Stomach (tissue), 9 donors: ENCODE results near the gene TRERF1. TPM values are rescaled to one million over a fixed set of nuclear protein-coding genes. Genes with fewer than 3 reads are reported as not detected.

ENCODE experiments used
- DNase-seq, 2 donors: peaks; one replicate each; pipeline versions ENCODE4 v3.0.0 to v3.0.0-alpha.2; 2013 to 2019
- H3K27ac ChIP-seq, 5 donors: fragments of 200-600 bp in 4 of 5; sonication (generic) in 4 of 5; one replicate each; pipeline ENCODE4 v1.5.1; 2013 to 2019; ENCODE audit warnings: mild to moderate bottlenecking in 1 of 5, moderate library complexity in 1 of 5
- H3K27me3 ChIP-seq, 3 donors: fragments of 200-600 bp; sonication (generic); one replicate each; pipeline ENCODE4 v1.5.1; 2017 to 2019; ENCODE audit warnings: mixed run types in 1 of 3
- H3K36me3 ChIP-seq, 4 donors: fragments of 200-600 bp; sonication (generic); 1 replicate in 3 of 4; 2 replicates in 1 of 4; pipeline ENCODE4 v1.5.1; 2016 to 2019
- H3K4me1 ChIP-seq, 4 donors: fragments of 200-600 bp; sonication (generic); one replicate each; pipeline ENCODE4 v1.5.1; 2016 to 2019
- H3K4me3 ChIP-seq, 4 donors: fragments of 200-600 bp; sonication (generic) in 3 of 4; one replicate each; pipeline ENCODE4 v1.5.1; 2016 to 2019; ENCODE audit warnings: mild to moderate bottlenecking in 1 of 4
- H3K9me3 ChIP-seq, 4 donors: fragments of 200-600 bp; sonication (generic); one replicate each; pipeline ENCODE4 v1.5.1; 2016 to 2019
- EP300 ChIP-seq: sonication (generic); formaldehyde crosslinking; IDR thresholded peaks from one replicate; pipeline ENCODE4 v1.6.1; 2017; ENCODE audit warnings: antibody characterized with exemption
- POLR2A ChIP-seq, 4 donors: fragments of 450-650 bp; IDR thresholded peaks; one replicate each; pipeline ENCODE4 v1.6.1; 2016; ENCODE audit warnings: antibody characterized with exemption in 4 of 4, control low read depth in 2 of 4, mild to moderate bottlenecking in 1 of 4, moderate library complexity in 1 of 4
- POLR2AphosphoS5 ChIP-seq, 3 donors: sonication (generic); formaldehyde crosslinking; IDR thresholded peaks; one replicate each; pipeline ENCODE4 v1.6.1; 2016; ENCODE audit warnings: antibody characterized with exemption in 3 of 3
- WGBS, 5 donors: extraction: QIAGEN DNeasy Blood & Tissue Kit in 3 of 5; methylation state at CpG; one replicate each; pipeline versions ENCODE4 v1.1.5 to v1.1.7; 2013 to 2018; 5-methylcytosine and 5-hydroxymethylcytosine counted together
- intact Hi-C: fragments of 100-400 bp; cut with DNase I; formaldehyde crosslinking; loops from one replicate; pipeline ENCODE4 v1.15.1; 2023; ENCODE audit warnings: low total_unique reads
- polyA plus RNA-seq, 3 donors: library from polyadenylated mRNA; stranded (reverse); fragments of 200-250 nt; gene quantifications; one replicate each; pipeline ENCODE4 v1.2.3, GENCODE V29; 2013
- total RNA-seq, 5 donors: library from RNA; depleted of rRNA; stranded (reverse); fragments of >200 nt; gene quantifications; one replicate each; pipeline versions ENCODE4 v1.1.0 to v1.2.3, GENCODE V29; 2014 to 2016
- TF ChIP-seq, protein P1 (sequence below), 7 experiments: fragments of 450-650 bp in 4 of 7; fragments of 200-600 bp in 3 of 7; sonication (generic) in 3 of 7; IDR thresholded peaks; one replicate each; pipeline ENCODE4 v1.5.1; 2016 to 2019; ENCODE audit warnings: antibody characterized with exemption in 7 of 7, control low read depth in 2 of 7, mild to moderate bottlenecking in 1 of 7
- donor health status: healthy with polysubstance abuse.
- donor health status: Bipolar disorder and iron deficiency.
- donor health status: healthy.

Gene TRERF1
- total and polyA plus RNA-seq, 8 donors: 2.1 to 8.1 (median 4.9) TPM

DNA sequence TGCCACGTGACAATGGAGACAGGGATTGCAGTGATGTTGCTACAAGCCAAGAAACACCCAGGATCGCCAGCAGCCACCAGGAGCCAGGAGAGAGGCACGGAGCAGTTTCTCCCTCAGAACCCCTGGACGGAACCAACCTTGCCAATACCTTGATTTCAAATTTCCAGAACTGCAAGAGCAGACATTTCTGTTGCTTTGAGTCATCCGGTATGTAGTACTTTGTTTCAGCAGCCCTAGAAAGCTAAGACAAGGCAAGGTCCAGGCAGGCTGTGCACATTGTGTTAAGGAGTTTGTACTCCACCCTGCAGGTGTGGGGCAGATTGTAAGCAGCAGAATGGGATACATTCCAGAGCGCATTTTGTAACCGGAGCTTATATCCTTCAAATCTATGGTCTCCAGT is 48.3 kb downstream of the TRERF1 start:
- Histone ChIP-seq H3K4me3 (no peak overlapping the region), H3K27me3 (no peaks in the 10 kb centered on the region), H3K36me3 (no peaks in the 10 kb centered on the region), H3K4me1 (peaks cover 17 to 64% (median 27%) of the 10 kb centered on the region in 4 donors), H3K9me3 (no peaks in the 10 kb centered on the region), H3K27ac (peak overlapping the region; percentile 13 to 70 (median 35))
- WGBS, 5 donors: 53 to 74% (median 56%) methylated on average over 7 of the region's 7 CpGs
- TF ChIP-seq EP300 (no peak), POLR2AphosphoS5 (IDR thresholded peaks at IDR 0.05) (no peak), POLR2A (IDR thresholded peaks at IDR 0.05) (no peak)
- TF ChIP-seq, protein P1, sequence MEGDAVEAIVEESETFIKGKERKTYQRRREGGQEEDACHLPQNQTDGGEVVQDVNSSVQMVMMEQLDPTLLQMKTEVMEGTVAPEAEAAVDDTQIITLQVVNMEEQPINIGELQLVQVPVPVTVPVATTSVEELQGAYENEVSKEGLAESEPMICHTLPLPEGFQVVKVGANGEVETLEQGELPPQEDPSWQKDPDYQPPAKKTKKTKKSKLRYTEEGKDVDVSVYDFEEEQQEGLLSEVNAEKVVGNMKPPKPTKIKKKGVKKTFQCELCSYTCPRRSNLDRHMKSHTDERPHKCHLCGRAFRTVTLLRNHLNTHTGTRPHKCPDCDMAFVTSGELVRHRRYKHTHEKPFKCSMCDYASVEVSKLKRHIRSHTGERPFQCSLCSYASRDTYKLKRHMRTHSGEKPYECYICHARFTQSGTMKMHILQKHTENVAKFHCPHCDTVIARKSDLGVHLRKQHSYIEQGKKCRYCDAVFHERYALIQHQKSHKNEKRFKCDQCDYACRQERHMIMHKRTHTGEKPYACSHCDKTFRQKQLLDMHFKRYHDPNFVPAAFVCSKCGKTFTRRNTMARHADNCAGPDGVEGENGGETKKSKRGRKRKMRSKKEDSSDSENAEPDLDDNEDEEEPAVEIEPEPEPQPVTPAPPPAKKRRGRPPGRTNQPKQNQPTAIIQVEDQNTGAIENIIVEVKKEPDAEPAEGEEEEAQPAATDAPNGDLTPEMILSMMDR (IDR thresholded peaks at IDR 0.05): no peak
- DNase-seq: peak in 1 of 2 donors; percentile 62
- intact Hi-C loops: no loop called here

DNA sequence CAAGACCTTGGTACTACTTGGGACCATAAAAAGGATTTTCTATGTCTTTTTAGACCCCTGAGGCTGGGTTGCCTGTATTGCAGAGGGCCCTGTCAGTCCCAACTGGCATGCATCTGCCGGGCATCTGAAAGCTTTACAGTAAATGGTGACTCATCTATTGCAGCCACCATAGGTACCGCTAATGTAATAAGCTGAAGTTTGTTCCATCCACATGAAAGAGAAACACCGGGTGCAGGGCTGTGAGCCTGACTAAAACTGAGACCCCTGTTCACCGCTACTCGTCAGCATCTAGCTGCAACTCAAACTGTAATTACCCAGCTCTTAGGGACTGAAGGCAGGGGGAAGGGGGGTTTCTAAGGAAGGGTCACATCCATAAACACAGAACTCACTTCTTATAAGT is 49.5 kb downstream of the TRERF1 start:
- Histone ChIP-seq H3K9me3 (no peaks in the 10 kb centered on the region), H3K36me3 (no peaks in the 10 kb centered on the region), H3K27me3 (no peaks in the 10 kb centered on the region), H3K4me3 (no peak overlapping the region), H3K4me1 (peaks cover 17 to 57% (median 26%) of the 10 kb centered on the region in 4 donors), H3K27ac (peak overlapping the region in 1 of 5 donors; percentile 69)
- no peak for DNase-seq
- intact Hi-C loops: no loop called here
- TF ChIP-seq, protein P1 (IDR thresholded peaks at IDR 0.05): no peak
- TF ChIP-seq POLR2AphosphoS5 (IDR thresholded peaks at IDR 0.05): no peak
- no peak for TF ChIP-seq EP300
- no peak for TF ChIP-seq POLR2A (IDR thresholded peaks at IDR 0.05)
- WGBS, 5 donors: 62 to 84% (median 77%) methylated on average over 5 of the region's 5 CpGs

DNA sequence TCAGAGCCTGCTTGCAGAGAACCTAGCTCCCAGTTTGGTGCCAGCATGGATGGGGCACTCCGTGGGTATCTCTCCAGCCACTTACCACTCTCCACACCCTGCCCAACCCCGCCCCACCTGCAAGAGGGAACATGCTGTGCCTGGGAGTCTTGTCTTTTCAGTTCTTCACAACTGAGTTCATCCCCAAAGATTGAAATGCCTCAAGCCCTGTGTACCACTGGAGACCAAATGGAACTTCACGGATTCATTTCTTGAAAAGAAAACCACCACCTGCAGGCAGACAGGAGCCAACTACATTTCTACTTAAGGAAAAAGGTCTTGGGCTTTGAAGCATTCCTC is 50.1 kb downstream of the TRERF1 start:
- Histone ChIP-seq H3K4me1 (peaks cover 17 to 51% (median 23%) of the 10 kb centered on the region in 4 donors), H3K4me3 (no peak overlapping the region), H3K27me3 (no peaks in the 10 kb centered on the region), H3K9me3 (no peaks in the 10 kb centered on the region), H3K27ac (no peak overlapping the region), H3K36me3 (no peaks in the 10 kb centered on the region)
- no peak for TF ChIP-seq POLR2AphosphoS5 (IDR thresholded peaks at IDR 0.05)
- no peak for TF ChIP-seq EP300
- no peak for TF ChIP-seq POLR2A (IDR thresholded peaks at IDR 0.05)
- TF ChIP-seq, protein P1 (IDR thresholded peaks at IDR 0.05): no peak
- intact Hi-C loops: no loop called here
- no peak for DNase-seq
- 84 to 92% (median 86%) methylated on average over 3 of the region's 3 CpGs for WGBS, 5 donors

DNA sequence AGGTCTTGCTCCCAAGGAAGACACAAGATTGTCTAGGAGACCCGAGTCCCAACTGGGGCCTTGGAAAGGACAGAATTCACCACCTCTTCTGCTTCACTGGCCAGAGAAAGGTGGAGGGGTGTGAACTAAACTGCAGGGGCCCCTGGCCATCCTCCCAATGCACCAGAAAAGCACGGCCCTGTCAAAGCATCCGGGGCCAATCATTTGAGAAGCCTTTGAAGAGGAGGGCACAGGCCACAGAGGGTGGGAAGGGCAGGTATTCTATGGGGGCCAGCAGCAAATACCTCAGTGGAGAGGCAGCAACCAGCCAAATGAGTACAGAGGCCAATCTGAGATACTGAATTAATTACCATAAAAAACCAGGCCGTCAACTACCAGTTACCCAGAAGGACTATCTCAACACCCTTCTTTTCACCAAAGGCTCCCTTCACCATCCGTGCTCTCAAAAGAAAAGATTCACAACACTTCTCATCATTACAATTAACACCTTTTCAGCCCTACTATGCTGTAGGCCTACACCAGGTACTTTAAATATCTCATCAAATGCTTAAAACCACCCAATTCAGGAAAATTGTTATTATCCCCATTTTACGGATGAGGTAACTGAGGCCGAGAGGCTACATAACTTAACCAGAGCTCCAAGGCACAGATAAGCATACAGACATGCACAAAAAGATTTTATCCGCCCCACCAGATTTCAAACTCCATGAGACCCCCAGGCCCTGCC is 50.7 kb downstream of the TRERF1 start:
- TF ChIP-seq, protein P1 (IDR thresholded peaks at IDR 0.05): no peak
- TF ChIP-seq POLR2A (IDR thresholded peaks at IDR 0.05) (no peak), EP300 (no peak), POLR2AphosphoS5 (IDR thresholded peaks at IDR 0.05) (no peak)
- Histone ChIP-seq H3K27me3 (no peaks in the 10 kb centered on the region), H3K27ac (no peak overlapping the region), H3K4me3 (no peak overlapping the region), H3K4me1 (peaks cover 16 to 50% (median 22%) of the 10 kb centered on the region in 4 donors), H3K36me3 (no peaks in the 10 kb centered on the region), H3K9me3 (no peaks in the 10 kb centered on the region)
- intact Hi-C loops: no loop called here
- no peak for DNase-seq
- WGBS, 5 donors: 76 to 91% (median 87%) methylated on average over 8 of the region's 8 CpGs
